ENCODE measurements around the gene ADD1. TPM values are rescaled to one million over a fixed set of nuclear protein-coding genes. Genes with fewer than 3 reads are reported as not detected.

Gene ADD1
- total RNA-seq, 1 experiment from 2014 or later: 163 TPM

GRCh38 chr4:2829933-2830451, 13.7 kb upstream of the ADD1 start:
- Histone ChIP-seq H2BK5ac (ENCODE audit: insufficient read length, low read length) (no peak overlapping the region), H4K91ac (ENCODE audit: insufficient read length, low read depth, low read length) (no peak overlapping the region), H4K5ac (ENCODE audit: insufficient read length, low read depth, low read length) (no peak overlapping the region), H3T11ph (ENCODE audit: low read length) (no peak overlapping the region), H4K20me1 (ENCODE audit: control insufficient read depth, insufficient read depth, insufficient read length) (peaks cover 6% of the 10 kb centered on the region), H3K79me1 (ENCODE audit: insufficient read depth, low read depth, low read length, poor library complexity, severe bottlenecking) (no peaks in the 10 kb centered on the region), H3K23me2 (ENCODE audit: insufficient read length, low read depth, low read length, poor library complexity, severe bottlenecking) (no peaks in the 10 kb centered on the region), H3K27ac (ENCODE audit: insufficient read length, low read depth, low read length) (no peak overlapping the region), H2BK120ac (ENCODE audit: low read depth, low read length, poor library complexity, severe bottlenecking) (no peak overlapping the region), H3K18ac (ENCODE audit: insufficient read length, low read depth, low read length) (no peak overlapping the region), H3K9ac (ENCODE audit: extremely low read depth, insufficient read length, low read length) (no peak overlapping the region), H2BK15ac (ENCODE audit: low read depth, low read length) (no peak overlapping the region), H3K4ac (ENCODE audit: low read depth, low read length) (no peak overlapping the region), H2BK12ac (ENCODE audit: insufficient read length, low read depth, low read length) (no peak overlapping the region), H2BK20ac (ENCODE audit: low read depth, low read length, poor library complexity, severe bottlenecking) (no peak overlapping the region), H3K27me3 (ENCODE audit: insufficient read depth, low read length) (no peaks in the 10 kb centered on the region), H3K14ac (ENCODE audit: insufficient read depth, low read length) (no peak overlapping the region; the same call in 1 of the 2 replicates), H2AK5ac (ENCODE audit: insufficient read length, low read length) (no peak overlapping the region), H4K8ac (replicated peaks; ENCODE audit: insufficient read length, low read depth, low read length) (no peak overlapping the region), H3K23ac (ENCODE audit: insufficient read length, low read depth, low read length) (no peak overlapping the region), H3K9me3 (ENCODE audit: control insufficient read depth, low read depth, low read length) (no peaks in the 10 kb centered on the region), H3K79me2 (ENCODE audit: insufficient read depth, low read length) (no peaks in the 10 kb centered on the region), H3K56ac (ENCODE audit: insufficient read length, low read depth, low read length) (no peak overlapping the region), H3K4me2 (ENCODE audit: insufficient read depth, insufficient read length, low read length) (no peak overlapping the region), H3K4me1 (ENCODE audit: insufficient read depth, low read length) (no peaks in the 10 kb centered on the region), H2AFZ (ENCODE audit: low read length) (no peak overlapping the region)
- no peak overlapping the region for H3K4me3 Mint-ChIP-seq
- no peaks in the 10 kb centered on the region for H3K4me1 Mint-ChIP-seq
- no CpG with 5 or more reads among the region's 19 CpGs for WGBS (ENCODE audit: extremely low coverage, insufficient read length, low lambda C conversion rate)
- peak overlapping the region in 1 of 3 experiments; percentile 48; a peak in 1 of 7 replicates for H3K27ac Mint-ChIP-seq
- peaks cover 23 to 66% (median 56%) of the 10 kb centered on the region in 3 experiments; a peak in 6 of 7 replicates for H3K36me3 Mint-ChIP-seq (ENCODE audit: insufficient read depth in 1 of 3, low read depth in 3 of 3)
- no peaks in the 10 kb centered on the region; a peak in 2 of 5 replicates for H3K9me3 Mint-ChIP-seq
- no peak for DNase-seq
- H3K27me3 Mint-ChIP-seq (ENCODE audit: low read depth): no peaks in the 10 kb centered on the region
- no peak for TF ChIP-seq CTCF (conservative IDR thresholded peaks at IDR 0.05)
